LNCAP (cell line): ENCODE measurements around the gene CCDC30.

ENCODE experiments used
- TF ChIP-seq, protein P1 (sequence below): fragments of 450-650 bp; IDR thresholded peaks from 2 replicates; pipeline ENCODE4 v1.5.1; 2017; ENCODE audit warnings: mild to moderate bottlenecking

CCDC30 gene

DNA sequence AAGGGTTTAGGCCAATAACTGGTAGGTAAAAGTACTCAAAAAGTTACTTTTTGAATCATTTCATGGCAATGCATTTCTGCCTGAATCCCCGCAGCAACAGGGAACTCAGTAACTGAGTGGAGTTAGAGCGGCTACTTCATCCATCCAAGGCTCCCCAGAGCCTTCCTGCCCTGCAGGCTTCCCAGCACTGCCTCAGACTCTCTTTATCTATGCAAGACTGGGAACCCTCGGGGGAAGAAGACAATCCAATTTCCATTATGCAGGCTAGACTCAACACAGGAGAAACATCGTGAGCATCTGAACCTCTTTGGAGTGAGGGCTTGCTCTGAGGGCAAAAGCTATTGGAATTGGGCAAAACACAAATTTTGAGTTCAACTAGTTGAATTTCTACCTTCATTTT, 30.4 kb upstream of the CCDC30 start:
- TF ChIP-seq, protein P1, sequence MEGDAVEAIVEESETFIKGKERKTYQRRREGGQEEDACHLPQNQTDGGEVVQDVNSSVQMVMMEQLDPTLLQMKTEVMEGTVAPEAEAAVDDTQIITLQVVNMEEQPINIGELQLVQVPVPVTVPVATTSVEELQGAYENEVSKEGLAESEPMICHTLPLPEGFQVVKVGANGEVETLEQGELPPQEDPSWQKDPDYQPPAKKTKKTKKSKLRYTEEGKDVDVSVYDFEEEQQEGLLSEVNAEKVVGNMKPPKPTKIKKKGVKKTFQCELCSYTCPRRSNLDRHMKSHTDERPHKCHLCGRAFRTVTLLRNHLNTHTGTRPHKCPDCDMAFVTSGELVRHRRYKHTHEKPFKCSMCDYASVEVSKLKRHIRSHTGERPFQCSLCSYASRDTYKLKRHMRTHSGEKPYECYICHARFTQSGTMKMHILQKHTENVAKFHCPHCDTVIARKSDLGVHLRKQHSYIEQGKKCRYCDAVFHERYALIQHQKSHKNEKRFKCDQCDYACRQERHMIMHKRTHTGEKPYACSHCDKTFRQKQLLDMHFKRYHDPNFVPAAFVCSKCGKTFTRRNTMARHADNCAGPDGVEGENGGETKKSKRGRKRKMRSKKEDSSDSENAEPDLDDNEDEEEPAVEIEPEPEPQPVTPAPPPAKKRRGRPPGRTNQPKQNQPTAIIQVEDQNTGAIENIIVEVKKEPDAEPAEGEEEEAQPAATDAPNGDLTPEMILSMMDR, result no peak

DNA sequence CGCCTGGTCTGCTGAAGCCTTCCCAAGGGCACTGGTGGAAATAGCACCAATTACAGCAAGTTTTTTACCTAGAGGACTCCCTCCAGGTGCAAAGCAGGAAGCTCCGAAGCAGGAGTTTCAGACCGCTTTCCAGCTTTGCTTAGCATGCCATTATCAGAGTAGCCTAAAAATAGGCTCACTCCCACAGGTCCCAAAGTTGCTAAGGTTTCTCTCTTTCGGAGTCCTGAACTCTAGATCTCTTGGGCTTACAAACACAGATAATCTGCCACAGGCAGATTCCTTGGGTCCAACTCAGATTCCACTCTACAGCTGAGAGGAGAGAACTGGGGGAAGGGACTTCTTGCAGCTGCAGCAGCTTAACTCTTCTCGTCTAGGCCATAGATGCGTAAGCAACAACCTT, 29.7 kb upstream of the CCDC30 start:
- TF ChIP-seq, protein P1, result no peak

DNA sequence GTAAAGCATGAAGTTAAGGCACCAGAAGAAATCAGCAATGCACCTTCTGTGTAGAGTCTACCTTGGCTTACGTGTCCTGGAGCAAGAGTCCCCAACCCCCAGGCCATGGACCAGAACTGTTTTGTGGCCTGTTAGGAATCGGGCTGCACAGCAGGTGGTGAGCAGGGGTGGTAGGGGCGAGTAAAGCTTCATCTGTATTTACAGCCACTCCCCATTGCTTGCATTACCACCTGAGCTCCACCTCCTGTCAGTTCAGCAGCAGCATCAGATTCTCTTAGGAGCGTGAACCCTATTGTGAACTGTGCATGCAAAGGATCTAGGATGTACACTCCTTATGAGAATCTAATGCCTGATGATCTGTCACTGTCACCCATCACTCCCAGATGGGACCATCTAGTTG, 28.7 kb upstream of the CCDC30 start:
- TF ChIP-seq, protein P1, result no peak

DNA sequence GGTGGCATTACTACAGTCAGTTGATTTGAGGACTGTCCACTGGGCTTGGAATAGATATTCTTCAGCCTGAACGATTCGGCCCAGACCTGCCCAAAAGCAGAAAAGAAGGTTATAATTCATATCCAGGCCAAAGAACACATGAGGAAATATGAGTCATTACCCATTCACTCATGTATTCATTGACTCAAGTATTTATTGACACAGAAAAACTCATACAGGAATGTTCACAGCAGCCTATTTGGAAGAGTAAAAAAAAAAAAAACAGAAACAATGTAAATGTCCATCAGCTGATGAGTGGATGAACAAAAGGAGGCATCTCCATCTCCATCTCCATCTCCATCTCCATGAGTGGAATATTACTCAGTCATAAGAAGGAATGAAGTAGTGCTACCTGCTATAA, 23.1 kb upstream of the CCDC30 start:
- TF ChIP-seq, protein P1, result no peak

DNA sequence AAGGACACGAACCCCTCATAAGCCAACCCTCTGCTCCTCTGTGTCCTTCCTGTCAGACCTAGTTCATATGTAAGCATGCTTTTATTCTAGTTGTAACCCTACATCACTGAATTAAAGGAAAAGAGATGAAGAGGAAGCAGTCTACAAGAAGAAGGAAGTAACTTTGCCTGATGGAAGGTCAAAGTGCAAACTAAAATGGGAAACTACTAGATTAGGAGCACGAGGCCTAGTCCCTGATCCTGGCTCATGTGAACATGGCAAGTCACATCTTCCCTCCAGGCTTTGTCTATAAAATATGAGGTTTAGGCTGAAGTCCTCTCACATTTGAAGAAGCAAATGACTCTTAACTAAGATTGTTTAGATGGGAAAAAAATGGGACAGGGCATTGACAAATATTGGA, 20.4 kb upstream of the CCDC30 start:
- TF ChIP-seq, protein P1, result no peak

DNA sequence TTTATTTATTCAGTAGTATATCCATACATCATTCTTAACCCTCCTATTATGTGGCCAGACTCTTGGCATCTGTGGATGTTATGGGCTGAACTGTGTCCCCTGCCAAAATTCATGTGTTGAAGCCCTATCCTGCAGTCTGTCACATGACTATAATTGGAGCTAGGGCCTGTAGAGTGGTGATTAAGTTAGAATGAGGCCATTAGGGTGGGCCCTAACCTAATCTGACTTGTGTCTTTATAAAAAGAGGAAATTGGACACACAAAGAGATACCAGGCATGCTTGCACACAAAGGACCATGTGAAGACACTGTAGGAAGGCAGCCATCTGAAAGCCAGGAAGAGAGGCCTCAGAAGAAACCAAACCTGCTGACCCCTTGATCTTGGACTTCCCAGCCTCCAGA, 13.8 kb upstream of the CCDC30 start:
- TF ChIP-seq, protein P1, result no peak

DNA sequence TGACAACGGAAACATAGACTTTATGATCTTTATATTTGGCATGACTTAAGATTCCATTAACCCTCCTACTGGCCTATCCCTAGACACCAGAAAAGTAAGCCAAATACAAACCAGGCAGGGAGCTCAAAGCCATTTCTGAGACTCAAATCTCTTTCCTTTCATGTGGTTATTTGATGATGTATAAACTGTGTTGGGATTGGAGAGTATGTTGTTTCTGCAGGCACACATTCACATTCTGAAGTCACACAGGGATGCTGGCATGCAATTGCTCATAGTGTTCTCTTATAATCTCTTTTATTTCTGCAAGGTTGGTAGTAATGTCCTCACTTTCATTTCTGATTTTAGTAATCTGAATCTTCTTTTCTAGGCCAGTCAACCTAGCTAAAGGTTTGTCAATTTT, 13.0 kb upstream of the CCDC30 start:
- TF ChIP-seq, protein P1, result no peak

DNA sequence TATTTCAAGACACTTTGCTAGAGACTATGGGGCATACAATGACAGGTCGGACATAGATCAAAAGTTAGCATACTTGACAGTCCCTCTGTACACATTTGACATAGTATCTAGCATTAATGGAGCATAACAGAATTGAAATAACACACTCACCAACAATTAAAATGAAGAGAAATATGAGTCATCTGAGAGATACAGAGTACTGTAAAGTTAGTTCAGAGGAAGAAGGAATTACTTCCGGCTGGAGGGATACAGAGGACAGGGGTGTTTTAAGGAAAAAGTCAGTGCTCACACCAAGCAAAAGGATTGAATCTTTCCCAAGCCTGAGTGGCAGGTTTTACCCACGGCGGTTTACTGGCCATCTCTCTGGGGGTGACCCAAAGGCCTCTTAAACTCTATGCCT, 9.7 kb upstream of the CCDC30 start:
- TF ChIP-seq, protein P1, result no peak
